ENCODE results near the gene DACT1.

Gene DACT1

DNA sequence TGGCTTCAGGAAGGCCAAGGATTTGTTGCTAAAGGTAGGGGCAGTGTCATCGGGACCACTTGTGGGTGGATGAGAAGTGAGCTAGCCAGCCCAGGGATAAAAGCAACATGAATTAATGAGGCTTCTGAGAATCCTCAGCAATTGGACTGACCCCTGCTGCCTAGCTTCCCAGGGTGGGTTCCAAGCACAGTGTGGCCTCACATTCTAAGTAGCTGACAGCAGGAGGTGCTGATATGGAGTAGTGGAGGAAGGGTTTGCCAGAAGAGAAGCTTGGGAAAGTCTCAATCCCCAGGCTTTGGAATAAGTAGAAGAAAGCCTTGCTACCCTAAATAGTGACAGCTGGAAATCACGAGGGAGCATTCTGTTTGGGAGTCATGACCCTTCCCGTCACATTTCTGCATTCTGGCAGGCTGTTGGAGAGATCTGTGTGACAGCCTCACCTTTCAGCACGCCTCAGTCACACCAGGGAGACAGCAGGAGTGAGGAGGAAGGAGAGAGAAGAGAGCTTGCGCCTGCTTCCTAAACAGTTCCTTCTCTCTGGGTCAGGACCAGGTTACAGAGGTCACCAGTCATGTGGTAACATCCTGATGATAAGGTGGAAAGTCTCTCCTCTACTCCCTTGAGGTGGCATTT lies 31.2 kb downstream of the DACT1 start:
- DNase-seq (ENCODE audit: low read depth): no peak

DNA sequence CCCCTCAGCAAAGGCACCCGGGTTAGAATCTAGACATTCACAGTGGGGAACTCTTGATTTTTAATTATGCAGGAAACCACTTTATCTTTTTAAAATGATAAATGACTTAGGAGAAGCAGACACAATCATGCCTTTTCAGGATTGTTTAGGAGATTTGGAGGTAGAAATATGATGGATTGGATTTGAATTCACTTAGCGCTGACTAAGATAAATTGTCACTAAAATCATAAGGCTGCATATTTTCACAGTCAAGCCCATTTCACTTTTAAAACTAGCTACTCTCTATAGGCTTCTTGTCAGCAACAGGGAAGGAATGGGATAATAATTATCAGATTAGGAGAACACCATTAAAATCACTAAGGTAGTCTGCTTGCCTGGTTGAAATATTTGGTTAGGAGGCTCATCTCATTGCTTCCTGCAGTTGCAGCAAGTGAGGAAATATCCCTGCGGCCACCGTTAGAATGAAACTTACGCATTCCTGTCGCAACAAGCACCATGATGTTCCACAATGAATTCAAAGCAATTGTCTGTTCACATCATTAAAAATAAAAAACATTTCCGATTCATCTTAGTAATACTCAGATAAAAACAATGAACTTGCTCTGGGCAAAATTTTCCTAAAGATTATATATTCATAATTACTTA lies 31.9 kb downstream of the DACT1 start:
- no peak for DNase-seq (ENCODE audit: low read depth)

DNA sequence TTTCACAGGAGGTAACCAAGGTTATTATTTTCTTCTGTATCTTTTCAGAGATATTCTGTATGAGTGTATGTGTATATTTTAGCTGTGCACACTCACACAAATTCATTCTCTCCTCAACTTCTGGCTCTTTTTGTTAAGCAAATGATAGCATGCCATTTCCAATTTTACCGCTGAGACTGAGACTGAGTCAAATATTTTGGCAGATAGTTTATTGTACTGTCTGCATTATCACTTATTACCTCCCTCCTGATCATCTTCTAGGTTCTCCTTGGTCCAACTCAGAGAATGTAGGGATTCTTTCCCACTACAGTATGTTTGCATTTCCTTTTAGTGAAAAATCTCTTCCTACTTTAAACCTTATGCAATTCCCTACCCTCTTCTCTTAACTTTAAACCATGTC lies 33.3 kb downstream of the DACT1 start:
- no peak for DNase-seq (ENCODE audit: low read depth)

DNA sequence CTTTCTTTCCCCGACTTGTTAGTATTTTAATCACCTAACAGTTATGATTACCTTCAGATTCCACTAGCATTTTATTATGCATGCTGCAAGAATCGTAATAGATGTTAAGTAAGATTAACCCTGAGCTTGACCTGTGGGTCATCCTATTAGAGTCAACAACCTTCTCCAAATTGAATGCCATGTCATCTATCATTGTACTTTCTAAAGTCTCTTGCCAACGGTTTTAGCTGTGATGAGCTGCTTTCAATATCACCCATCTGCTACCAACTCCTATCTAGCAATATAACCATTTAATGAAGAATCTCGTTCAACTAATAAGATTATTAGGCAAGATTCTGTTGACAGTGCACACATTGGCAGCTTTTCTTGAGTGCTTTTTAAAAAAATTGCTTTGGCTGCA lies 33.7 kb downstream of the DACT1 start:
- no peak for DNase-seq (ENCODE audit: low read depth)

DNA sequence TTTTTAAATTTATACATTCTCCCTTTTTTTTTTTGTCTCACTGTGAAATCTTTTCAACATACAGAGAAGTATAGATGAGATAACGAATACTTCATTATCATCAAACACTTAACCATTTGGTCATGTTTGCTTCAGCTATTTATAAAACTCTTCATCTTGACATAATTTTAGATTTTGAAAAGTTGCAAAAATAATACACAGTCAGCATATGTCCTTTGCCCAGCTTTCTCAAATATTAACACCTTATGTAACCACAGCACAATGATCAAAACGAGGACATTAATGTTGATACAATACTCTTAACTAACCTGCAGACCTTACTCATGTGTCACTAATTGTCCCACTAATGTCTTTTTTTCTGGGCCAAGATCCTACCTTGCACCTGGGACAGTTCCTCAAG lies 36.0 kb downstream of the DACT1 start:
- no peak for DNase-seq (ENCODE audit: low read depth)

DNA sequence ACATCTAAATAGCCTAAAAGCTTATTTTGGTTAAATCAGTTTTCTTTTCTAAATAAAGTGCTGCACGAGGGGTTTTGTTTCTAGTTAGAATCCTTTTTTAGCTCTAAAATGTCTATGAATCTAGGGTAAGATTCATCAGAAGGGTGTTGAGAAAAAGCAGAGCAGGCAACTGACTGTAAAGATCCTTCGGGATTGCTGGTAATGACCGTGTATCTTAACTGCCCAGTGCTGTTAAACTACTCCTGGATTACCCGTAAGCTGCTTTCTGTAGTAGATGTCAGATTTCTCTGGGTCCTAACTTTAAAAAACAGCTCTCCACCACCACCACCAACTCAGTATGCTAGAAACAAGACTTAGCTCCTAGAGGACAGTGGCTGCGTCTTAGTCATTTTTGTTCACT lies 39.2 kb downstream of the DACT1 start:
- no peak for DNase-seq (ENCODE audit: low read depth)

GRCh38 chr14:58677517-58677916 lies 39.8 kb downstream of the DACT1 start:
- no peak for DNase-seq (ENCODE audit: low read depth)

- DNase-seq (ENCODE audit: low read depth): no peak
Measured at GRCh38 chr14:58677996-58678395, 40.2 kb downstream of the DACT1 start.

DNA sequence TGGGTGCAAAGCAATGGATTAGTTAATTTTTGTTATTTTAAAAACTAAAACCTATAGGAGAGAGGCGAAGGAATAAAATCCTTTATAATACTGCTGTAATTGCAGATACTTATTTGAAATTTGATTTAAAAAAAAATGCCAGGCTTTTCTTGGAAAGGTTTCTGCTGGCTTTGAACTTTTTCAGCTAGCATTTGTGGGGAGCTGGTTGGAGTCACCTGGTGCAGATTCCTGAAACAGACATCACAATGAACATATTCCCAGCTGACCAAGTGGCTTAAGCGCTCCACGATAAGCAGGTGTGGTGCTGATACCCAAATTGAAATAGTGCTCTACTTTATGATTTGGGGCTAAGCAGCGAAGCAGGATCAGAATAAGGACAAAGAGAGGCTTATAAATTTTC lies 42.9 kb downstream of the DACT1 start:
- DNase-seq (ENCODE audit: low read depth): no peak

GRCh38 chr14:58687232-58687795 lies 49.6 kb downstream of the DACT1 start:
- no peak for DNase-seq (ENCODE audit: low read depth)

- no peak for DNase-seq (ENCODE audit: low read depth)
Measured at GRCh38 chr14:58690801-58691516, 53.2 kb downstream of the DACT1 start.

DNA sequence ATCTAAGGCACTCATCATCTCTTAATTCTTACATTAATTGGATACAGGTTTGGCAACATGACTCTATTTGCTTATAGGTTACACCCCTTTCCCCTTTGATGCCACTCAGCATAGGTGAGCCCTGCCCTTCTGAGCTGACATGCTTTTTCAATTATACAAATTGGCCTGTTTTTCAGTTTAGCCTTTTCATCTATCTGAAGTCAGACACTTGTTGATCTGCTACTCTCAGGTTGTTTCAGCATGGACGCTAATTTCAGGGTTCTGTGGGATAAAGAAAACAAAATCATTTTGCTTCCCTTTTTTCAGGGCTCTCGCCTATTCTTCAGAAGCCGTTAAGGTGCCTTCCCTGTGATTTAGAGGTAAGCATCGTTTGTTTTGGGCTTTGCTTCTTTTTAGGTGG lies 55.3 kb downstream of the DACT1 start:
- no peak for DNase-seq (ENCODE audit: low read depth)

DNA sequence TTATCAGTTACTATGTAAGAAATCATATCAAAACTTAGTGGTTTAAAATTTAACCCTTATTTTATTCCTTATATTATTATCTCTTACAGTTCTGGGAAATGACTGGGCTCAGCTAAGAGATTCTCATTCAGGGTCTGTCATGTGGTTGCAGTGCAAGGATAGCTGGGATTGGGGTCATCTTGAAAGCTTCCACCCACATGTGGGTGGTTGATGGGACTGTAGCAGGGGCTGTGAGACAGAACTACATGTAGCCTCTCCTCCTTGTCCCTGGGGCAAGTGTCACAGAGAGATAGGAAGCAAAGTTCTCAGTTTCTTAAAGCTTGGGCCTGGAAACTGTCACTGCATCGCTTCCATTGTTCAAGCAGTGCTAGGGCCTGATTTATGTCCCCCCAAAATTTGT lies 57.8 kb downstream of the DACT1 start:
- DNase-seq (ENCODE audit: low read depth): no peak

GRCh38 chr14:58697266-58697929 lies 59.6 kb downstream of the DACT1 start:
- no peak for DNase-seq (ENCODE audit: low read depth)

Data from EH (cell line).